Testis (tissue), 2 donors: Measurements from ENCODE around the gene NEUROG2.

Source experiments
- CTCF ChIP-seq, 3 experiments: fragments of 450-650 bp in 2 of 3; fragments of 200-600 bp in 1 of 3; sonication (generic) in 1 of 3; IDR thresholded peaks; one replicate each; pipeline ENCODE4 v1.5.1; 2016 to 2019; ENCODE audit warnings: antibody characterized with exemption in 3 of 3, mild to moderate bottlenecking in 2 of 3, moderate library complexity in 1 of 3
- POLR2A ChIP-seq: fragments of 450-650 bp; IDR thresholded peaks from one replicate; pipeline ENCODE4 v1.6.1; 2017; ENCODE audit warnings: antibody characterized with exemption, mild to moderate bottlenecking, moderate library complexity

DNA sequence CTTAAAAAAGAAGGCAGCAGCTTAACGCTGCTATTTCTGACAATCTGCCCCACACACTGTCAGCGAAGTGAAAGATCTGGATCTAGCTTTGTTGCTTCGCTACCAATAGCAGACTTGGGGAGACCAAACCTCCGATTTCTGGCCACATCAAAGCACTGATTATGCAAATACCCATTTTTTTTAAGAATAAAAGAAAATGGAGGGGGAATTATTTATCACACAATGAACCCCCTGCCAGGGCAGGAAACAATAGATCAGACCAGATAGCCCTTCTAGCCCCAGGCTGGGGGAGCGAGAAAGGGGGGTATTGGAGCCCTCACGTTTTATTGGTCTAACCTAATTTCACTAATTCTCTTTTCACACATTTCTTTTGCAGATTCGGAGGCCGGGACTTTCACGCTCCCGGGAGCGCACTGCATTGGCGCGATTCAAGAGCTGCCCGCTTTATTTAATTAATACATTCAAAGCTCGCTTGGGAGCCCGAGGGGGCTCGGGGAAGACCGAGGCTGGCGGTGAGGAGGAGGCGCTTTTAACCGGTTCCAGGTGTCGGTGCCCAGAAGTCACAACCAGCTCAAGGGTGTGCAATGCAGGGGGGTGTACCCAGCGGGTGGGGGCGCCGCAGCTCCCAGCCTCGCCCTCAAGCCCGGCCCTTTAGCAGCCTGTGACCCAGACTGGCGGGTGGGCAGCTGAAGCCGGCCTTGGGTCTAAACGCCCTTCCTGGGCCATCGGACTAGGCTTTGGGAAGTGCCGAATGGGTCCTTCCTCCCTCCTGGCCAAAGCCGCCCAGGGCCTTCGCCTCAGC, 5.5 kb downstream of the NEUROG2 start:
- TF ChIP-seq CTCF (IDR thresholded peaks at IDR 0.05) (no peak), POLR2A (no peak)
